Stomach (tissue), 4 donors: ENCODE data around the gene R3HDM2.

Experiments used
- EP300 ChIP-seq: sonication (generic); formaldehyde crosslinking; IDR thresholded peaks from one replicate; pipeline ENCODE4 v1.6.1; 2017; ENCODE audit warnings: antibody characterized with exemption
- POLR2A ChIP-seq, 4 donors: fragments of 450-650 bp; IDR thresholded peaks; one replicate each; pipeline ENCODE4 v1.6.1; 2016; ENCODE audit warnings: antibody characterized with exemption in 4 of 4, control low read depth in 2 of 4, mild to moderate bottlenecking in 1 of 4, moderate library complexity in 1 of 4
- POLR2AphosphoS5 ChIP-seq, 3 donors: sonication (generic); formaldehyde crosslinking; IDR thresholded peaks; one replicate each; pipeline ENCODE4 v1.6.1; 2016; ENCODE audit warnings: antibody characterized with exemption in 3 of 3
- TF ChIP-seq, protein P1 (sequence below), 7 experiments: fragments of 450-650 bp in 4 of 7; fragments of 200-600 bp in 3 of 7; sonication (generic) in 3 of 7; IDR thresholded peaks; one replicate each; pipeline ENCODE4 v1.5.1; 2016 to 2019; ENCODE audit warnings: antibody characterized with exemption in 7 of 7, control low read depth in 2 of 7, mild to moderate bottlenecking in 1 of 7

DNA sequence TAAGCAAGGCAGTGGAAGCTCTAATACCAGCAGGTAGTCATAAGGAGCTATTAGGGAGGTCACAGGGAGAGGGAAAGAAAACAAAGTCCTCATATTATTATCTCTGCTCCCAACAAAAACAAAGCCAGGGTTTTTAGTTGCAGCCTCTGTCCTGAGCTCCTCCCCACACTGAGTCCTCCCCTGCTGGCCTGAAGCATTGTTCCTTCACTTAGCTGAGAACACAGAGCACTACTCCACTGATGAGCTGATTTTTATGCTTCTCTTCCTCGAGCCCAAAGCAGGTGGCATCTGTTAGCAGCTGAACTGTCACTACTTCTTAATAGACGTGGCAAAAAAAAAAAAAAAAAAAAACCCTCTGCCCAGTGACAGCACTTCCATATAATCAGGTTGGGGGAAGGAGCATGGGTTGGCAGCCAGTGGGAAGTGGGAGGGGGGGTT lies 169.4 kb downstream of the R3HDM2 start:
- TF ChIP-seq, protein P1, sequence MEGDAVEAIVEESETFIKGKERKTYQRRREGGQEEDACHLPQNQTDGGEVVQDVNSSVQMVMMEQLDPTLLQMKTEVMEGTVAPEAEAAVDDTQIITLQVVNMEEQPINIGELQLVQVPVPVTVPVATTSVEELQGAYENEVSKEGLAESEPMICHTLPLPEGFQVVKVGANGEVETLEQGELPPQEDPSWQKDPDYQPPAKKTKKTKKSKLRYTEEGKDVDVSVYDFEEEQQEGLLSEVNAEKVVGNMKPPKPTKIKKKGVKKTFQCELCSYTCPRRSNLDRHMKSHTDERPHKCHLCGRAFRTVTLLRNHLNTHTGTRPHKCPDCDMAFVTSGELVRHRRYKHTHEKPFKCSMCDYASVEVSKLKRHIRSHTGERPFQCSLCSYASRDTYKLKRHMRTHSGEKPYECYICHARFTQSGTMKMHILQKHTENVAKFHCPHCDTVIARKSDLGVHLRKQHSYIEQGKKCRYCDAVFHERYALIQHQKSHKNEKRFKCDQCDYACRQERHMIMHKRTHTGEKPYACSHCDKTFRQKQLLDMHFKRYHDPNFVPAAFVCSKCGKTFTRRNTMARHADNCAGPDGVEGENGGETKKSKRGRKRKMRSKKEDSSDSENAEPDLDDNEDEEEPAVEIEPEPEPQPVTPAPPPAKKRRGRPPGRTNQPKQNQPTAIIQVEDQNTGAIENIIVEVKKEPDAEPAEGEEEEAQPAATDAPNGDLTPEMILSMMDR (IDR thresholded peaks at IDR 0.05), result no peak
- TF ChIP-seq POLR2A (IDR thresholded peaks at IDR 0.05) (no peak), POLR2AphosphoS5 (IDR thresholded peaks at IDR 0.05) (no peak), EP300 (no peak)
